ENCODE measurements around the gene KDM2B.
A peak's percentile ranks its signal among the peaks of the same experiment; 100 is the strongest.
"Not testable (repeated sequence)": the region's sequence is repeated elsewhere in the genome, so short reads cannot be mapped to it uniquely, and the experiment has no call there.

The KDM2B gene

DNA sequence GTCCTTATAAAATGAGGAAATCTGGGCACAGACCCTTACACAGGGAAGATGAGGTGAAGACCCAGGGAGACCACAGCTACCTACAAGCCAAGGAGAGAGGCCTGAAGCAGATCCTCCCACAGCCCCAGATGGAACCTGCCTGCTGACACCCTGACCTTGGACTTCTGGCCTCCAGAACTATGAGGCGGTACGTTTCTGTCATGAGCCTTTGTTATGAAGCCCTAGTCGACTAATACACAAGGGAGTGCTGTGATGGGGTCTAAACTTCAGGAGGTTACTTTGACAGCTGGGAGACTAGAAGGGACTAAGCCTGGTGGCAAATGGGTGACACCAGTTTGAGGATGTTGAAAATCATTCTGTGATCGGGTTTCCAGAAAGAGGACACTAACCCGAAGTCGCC is 95.9 kb downstream of the KDM2B start:
- TF ChIP-seq ZFX (IDR thresholded peaks at IDR 0.05; ENCODE audit: borderline replicate concordance) = no peak
- no peak for TF ChIP-seq CTCF (IDR thresholded peaks at IDR 0.05)
- no peak overlapping the region for H3K27ac ChIP-seq

GRCh38 chr12:121484564-121484963 is 96.3 kb downstream of the KDM2B start:
- H3K27ac ChIP-seq = not testable (repeated sequence)

GRCh38 chr12:121483949-121484348 is 96.9 kb downstream of the KDM2B start:
- H3K27ac ChIP-seq = no peak overlapping the region

DNA sequence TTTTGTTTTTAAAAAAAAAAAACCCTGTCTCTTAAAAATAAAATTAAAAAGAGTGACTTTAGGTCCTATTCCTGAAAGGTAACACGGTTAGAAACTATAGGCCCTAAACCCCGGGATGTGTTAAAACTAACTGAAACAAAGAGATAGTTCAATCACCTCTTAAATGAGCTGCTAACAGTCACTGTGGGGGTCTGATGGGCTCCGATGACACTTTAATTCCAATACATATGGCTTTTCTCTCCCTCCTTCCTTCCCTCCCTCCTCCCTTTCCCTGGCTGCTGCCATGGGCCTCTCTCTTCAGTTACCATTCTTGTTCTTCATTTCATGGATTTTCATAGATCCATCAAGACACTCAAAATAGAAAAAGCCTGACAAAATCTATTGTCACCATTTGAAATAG is 104.3 kb downstream of the KDM2B start:
- no peak overlapping the region for H3K27ac ChIP-seq
- TF ChIP-seq CTCF (IDR thresholded peaks at IDR 0.05) (no peak), ZFX (IDR thresholded peaks at IDR 0.05; ENCODE audit: borderline replicate concordance) (no peak)

More at GRCh38 chr12:121483949-121484348, 96.9 kb downstream of the KDM2B start:
- no peak for TF ChIP-seq ZFX (IDR thresholded peaks at IDR 0.05; ENCODE audit: borderline replicate concordance)
- no peak for TF ChIP-seq CTCF (IDR thresholded peaks at IDR 0.05)

- no peak for TF ChIP-seq CTCF (IDR thresholded peaks at IDR 0.05)
- TF ChIP-seq ZFX (IDR thresholded peaks at IDR 0.05; ENCODE audit: borderline replicate concordance) = no peak
- H3K27ac ChIP-seq = no peak overlapping the region
Measured at GRCh38 chr12:121475279-121475678, 105.5 kb downstream of the KDM2B start.

GRCh38 chr12:121472150-121472905 is 108.5 kb downstream of the KDM2B start:
- TF ChIP-seq ZFX (IDR thresholded peaks at IDR 0.05; ENCODE audit: borderline replicate concordance) (no peak), CTCF (IDR thresholded peaks at IDR 0.05) (no peak)
- H3K27ac ChIP-seq = no peak overlapping the region

DNA sequence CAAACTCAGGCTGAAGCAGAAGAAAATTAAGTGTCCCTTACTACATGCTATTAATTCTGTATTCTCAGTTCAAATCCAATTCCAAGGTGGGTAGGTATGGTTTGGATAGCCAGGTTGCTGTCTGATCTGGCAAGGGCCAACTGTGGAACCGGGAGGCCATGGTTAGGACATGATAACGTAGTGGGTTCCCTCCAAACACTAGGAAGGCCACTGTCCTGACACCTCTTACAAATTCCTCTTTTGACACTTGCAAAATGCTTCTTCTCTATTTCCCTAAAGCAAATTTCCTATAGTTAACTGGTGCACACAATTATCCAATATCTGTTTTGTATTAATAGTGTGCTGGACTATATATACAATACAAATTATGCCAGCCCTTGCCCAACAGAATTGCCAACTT is 110.1 kb downstream of the KDM2B start:
- no peak for TF ChIP-seq CTCF (IDR thresholded peaks at IDR 0.05)
- no peak for TF ChIP-seq ZFX (IDR thresholded peaks at IDR 0.05; ENCODE audit: borderline replicate concordance)
- H3K27ac ChIP-seq = no peak overlapping the region

DNA sequence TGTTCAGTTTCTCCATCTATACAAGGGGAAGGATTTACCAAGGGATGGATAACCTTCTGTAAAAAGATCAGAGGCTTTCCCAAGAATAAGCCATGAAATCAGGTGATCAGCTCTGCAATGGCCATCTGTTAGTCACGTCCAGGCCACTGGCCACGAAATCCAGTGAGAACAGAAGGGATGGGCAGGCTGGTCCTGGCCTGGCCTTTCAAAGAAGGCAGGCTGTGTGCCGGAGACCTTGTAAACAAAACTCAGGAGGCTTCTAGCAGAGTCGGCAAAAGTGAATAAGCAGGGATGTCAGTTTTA is 112.4 kb downstream of the KDM2B start:
- peak overlapping the region; percentile 68; the same call in 1 of the 2 replicates for H3K27ac ChIP-seq

More for the DNA sequence above, 112.4 kb downstream of the KDM2B start:
- TF ChIP-seq ZFX (IDR thresholded peaks at IDR 0.05; ENCODE audit: borderline replicate concordance) (no peak), CTCF (IDR thresholded peaks at IDR 0.05) (no peak)

Measured in 22Rv1 (cell line).